HK-2 (cell line): ENCODE results near the gene CASZ1.

Source experiments
- DNase-seq: peaks from one replicate; pipeline ENCODE4 v3.0.0-alpha.2; 2018; ENCODE audit not compliant: unreplicated experiment

The CASZ1 gene, protein sequence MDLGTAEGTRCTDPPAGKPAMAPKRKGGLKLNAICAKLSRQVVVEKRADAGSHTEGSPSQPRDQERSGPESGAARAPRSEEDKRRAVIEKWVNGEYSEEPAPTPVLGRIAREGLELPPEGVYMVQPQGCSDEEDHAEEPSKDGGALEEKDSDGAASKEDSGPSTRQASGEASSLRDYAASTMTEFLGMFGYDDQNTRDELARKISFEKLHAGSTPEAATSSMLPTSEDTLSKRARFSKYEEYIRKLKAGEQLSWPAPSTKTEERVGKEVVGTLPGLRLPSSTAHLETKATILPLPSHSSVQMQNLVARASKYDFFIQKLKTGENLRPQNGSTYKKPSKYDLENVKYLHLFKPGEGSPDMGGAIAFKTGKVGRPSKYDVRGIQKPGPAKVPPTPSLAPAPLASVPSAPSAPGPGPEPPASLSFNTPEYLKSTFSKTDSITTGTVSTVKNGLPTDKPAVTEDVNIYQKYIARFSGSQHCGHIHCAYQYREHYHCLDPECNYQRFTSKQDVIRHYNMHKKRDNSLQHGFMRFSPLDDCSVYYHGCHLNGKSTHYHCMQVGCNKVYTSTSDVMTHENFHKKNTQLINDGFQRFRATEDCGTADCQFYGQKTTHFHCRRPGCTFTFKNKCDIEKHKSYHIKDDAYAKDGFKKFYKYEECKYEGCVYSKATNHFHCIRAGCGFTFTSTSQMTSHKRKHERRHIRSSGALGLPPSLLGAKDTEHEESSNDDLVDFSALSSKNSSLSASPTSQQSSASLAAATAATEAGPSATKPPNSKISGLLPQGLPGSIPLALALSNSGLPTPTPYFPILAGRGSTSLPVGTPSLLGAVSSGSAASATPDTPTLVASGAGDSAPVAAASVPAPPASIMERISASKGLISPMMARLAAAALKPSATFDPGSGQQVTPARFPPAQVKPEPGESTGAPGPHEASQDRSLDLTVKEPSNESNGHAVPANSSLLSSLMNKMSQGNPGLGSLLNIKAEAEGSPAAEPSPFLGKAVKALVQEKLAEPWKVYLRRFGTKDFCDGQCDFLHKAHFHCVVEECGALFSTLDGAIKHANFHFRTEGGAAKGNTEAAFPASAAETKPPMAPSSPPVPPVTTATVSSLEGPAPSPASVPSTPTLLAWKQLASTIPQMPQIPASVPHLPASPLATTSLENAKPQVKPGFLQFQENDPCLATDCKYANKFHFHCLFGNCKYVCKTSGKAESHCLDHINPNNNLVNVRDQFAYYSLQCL (N-terminal part only)

DNA sequence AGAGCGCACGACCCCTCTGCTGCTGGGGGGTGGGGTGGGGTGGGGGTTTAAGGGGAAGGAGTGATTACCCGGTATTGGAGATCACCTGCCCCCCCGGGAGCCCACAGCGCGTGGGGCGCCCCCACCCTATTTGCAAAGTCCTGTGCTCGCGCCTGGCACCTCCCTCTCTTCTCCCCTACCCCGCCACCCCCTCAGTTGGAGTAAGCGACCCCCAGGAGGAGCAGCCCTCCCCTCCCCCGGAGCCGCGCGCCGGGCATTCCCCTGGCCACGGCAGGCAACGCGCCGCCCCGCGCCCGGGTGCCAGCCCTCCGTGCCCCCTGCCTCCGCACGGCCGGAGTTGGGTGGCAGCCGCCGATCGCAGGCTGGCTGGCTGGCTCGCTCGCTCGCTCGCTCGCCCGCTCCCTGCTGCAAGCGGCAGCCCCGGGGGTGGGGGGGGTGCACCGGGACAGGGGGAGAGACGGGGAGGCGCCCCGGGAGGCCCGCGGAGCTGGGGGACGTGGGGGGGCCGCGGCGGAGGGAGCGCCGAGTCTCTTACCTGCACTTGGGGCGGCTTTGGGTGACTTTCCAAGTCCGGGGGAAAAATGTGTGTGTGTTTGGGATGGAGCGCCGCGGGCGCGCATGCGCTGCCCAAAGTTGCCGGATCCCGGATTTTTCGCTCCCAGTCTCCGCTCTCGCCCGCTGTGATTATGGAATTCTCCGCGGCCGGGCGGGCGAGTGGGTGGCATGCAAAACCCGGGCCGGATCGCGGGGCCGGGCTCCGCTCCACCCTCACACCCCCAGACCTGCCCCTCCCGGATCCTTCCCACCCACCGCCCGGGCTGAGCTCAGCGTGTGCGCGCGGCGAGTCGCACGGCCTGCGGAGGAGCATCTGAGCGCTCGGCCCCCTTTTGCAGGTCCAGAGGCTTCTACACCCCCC is at the start of gene CASZ1:
Gene CASZ1, minus strand, starts transcription at position 618 of the 916 bp plus-strand sequence. CDS start 102,757 bp downstream, outside the sequence.
- peak; percentile 76 for DNase-seq

- no peak for DNase-seq
These were observed 47.3 kb upstream of the CASZ1 start for GRCh38 chr1:10843697-10844096.

DNA sequence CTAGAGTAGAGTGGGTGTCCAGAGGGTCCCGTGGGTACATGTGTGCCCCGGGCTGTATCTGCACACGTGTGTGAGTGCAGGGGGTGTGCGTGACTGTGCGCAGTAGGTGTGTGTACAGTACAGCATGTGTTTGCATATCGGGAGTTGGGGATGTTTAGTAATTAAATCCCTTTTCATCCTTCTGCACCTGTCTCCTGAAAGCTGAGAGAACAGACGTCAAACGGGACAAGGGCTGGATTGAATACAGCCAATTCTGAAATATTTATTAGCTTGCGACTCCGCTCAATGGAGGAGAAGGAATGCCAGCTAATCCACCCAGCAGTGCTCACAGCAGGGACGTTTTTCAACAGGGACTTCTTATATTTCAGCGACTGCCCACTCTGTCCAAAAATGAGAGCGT is 44.7 kb upstream of the CASZ1 start:
- DNase-seq, result no peak

GRCh38 chr1:10839188-10839770 is 42.8 kb upstream of the CASZ1 start:
- DNase-seq, result no peak

GRCh38 chr1:10838541-10838940 is 42.1 kb upstream of the CASZ1 start:
- DNase-seq, result no peak

DNA sequence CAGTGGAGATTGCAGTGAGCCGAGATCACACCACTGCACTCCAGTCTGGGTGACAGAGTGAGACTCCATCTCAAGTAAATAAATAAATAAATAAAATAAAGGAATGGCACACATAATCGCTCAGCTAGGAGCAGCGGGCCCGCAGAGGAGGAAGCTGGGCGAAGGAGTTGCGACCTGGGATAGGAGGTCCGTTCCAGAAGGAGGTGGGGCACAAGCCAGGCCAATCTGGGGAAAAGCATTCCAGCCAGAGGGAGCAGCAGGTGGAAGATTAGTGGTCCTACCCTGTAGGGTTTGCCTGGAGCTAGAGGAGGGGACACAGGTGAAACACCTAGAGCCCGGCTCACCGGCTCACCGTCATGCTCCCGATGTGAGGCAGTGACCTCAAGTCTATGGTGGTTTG is 40.3 kb upstream of the CASZ1 start:
- DNase-seq, result no peak

DNA sequence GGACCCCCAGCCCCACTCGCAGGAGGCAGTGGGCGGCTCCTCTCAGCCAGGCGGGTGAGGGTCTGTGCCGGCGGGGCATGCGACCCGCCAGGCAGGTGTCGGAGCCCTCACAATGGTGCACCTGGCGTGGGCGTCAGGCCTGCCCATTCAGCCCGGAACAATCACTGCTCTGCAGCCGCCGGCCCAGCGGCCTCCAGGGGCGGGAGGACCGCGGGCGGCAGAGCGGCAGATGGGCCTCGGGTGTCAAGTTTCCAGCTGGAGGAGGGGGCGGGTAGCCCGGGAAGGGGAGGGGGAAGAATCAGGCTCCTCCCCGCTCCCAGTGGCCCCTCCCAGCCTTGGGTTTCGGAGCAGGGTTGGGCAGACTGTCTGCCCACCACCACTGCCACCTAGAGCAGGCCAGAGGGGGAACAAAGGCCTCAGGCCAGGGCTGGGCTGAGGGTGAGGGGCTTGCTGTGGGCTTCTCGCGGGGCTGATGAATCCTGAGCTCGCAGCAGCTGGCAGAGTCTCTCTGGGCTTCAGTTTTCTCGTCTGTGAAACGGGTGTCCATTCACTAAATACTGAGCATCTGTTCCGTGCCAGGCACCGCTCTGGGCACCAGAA is 39.5 kb upstream of the CASZ1 start:
- DNase-seq, result peak; percentile 22

GRCh38 chr1:10835421-10835820 is 39.0 kb upstream of the CASZ1 start:
- no peak for DNase-seq

DNA sequence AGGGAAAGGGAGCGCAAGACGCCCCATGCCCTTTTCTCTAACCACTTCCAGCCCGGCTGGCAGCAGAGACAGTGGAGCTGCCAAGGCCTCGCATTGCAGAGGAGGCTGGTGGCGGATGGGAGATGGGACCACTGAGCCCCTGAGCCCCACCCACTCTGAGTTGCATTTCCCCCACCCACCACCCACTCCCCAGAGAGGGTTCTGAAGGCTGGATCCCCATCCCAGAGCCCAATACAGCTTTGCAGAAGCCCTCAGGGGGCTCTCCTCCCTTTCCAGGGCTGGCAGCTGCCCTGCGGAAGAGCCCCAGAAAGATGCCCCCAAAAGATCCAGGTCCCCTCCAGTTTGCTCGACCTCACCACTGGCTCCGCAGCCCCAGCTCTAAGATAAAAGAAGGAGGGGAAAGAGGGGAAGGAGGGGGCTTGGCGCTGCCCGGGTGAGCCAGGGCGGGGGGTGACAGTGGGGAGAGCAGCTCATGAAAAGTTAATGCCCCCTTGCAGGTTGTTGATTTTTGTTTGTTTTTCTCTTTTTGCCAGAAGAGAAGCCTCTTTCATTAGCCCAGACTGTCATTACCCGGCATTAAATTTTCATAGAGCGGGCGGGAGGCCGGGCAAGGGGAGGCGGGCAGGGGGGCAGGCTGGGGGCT is 38.4 kb upstream of the CASZ1 start:
- no peak for DNase-seq

GRCh38 chr1:10833630-10834557 is 37.4 kb upstream of the CASZ1 start:
- no peak for DNase-seq

GRCh38 chr1:10832703-10833102 is 36.3 kb upstream of the CASZ1 start:
- no peak for DNase-seq

DNA sequence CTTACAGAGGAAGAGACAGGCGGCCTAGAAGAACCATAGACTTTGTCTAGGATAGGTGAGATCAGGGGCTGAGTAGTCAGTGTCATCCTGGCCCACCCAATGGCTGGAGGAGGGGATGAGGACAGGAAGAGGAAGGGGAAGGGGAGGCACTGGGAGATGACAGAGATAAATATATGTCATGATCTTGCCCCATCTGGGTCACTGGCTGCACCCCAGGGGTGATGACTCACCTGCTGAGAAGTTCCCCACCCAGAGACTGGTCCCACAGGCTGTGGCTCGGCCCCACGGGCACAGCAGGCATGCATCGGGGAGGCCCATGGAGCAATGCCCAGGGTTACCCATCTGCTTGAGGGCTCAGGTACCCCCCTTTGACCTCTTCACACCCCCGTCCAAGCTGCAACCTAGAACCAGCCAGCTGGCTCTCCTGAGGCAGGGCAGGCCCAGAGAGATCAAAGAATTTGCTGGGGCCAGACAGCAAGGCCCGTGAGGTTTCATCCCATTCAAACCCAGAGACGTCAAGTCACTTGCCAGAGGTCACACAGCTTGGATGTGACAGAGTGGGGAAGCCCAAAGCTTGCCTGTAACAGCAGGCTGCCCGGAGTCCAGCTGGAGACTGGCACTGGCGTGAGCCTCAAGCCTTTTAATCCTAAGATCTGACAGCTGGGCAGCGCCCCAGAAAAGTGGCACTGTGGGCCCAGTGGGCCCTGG is 34.7 kb upstream of the CASZ1 start:
- no peak for DNase-seq

GRCh38 chr1:10829965-10830515 is 33.6 kb upstream of the CASZ1 start:
- no peak for DNase-seq

DNA sequence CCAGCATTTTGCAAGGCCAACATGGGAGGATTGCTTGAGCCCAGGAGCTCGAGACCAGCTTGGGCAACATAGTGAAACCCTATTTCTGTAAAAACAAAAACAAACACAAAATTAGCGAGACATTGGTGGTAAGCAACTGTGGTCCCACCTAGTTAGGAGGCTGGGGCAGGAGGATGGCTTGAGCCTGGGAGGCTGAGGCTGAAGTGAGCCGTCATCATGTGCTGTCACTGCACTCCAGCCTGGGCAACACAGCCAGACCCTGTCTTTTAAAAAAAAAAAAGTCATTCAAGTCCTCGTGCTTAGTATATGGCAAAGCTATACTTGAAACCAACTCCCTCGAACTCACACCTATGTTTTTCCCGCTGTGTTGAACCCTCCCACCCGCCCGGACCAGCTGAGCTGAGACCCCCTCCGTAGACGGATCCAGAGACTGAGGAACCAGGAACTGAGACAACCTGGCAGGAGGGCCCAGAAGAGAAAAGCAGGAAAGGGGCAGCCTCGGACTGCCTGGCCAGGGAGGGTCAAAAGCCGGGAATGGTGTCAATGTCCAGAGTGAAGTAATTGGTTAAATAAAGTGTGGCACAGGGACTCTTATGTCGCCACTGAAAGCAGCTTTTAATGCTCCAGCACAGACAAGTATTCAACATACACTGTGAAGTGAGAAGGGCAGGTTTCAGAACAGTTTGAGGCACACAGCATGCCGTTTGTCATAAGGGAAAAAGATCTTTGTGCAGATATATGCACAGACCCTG is 32.8 kb upstream of the CASZ1 start:
- no peak for DNase-seq

GRCh38 chr1:10827377-10828333 is 31.2 kb upstream of the CASZ1 start:
- DNase-seq, result no peak

DNA sequence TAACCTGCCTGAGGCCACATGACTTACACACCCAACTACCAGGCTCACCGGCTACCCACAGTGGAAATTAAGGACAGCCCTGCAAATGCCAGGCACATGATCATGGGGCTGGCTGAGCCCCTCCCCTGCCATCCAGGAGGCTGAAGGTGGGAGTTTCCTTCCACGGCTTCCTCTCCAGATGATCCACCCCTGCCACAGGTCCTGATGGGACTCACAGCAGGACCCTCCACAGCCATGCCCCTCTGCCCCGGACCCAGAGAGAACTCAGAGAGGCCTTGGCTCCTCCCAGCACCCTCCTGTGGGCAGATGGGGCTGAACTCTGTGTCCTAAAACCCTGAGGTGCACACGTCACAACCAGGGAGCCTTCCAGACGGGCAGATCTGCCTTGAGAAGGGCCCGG is 29.1 kb upstream of the CASZ1 start:
- DNase-seq, result no peak
